Lower lobe of right lung (tissue), 2 donors: ENCODE measurements around the gene EPX. TPM values are rescaled to one million over a fixed set of nuclear protein-coding genes. Genes with fewer than 3 reads are reported as not detected.
A peak's percentile ranks its signal among the peaks of the same experiment; 100 is the strongest.

Source experiments
- ATAC-seq, 2 donors: fragments of 200-7000 bp; cut with Tn5 transposase; one replicate each; pipeline ENCODE4 v1.9.1; 2020 to 2022; ENCODE audit warnings: mild to moderate bottlenecking in 2 of 2, moderate library complexity in 2 of 2
- DNase-seq: peaks from one replicate; pipeline ENCODE4 v3.0.0-alpha.2; 2020
- H3K27ac ChIP-seq: fragments of 200-600 bp; one replicate; pipeline ENCODE4 v1.8.0; 2022
- H3K27me3 ChIP-seq: fragments of 200-600 bp; one replicate; pipeline ENCODE4 v1.8.0; 2022; ENCODE audit warnings: low read depth
- H3K36me3 ChIP-seq: fragments of 200-600 bp; one replicate; pipeline ENCODE4 v1.8.0; 2022; ENCODE audit warnings: mild to moderate bottlenecking
- H3K4me1 ChIP-seq: fragments of 200-600 bp; one replicate; pipeline ENCODE4 v1.8.0; 2022
- H3K4me3 ChIP-seq: fragments of 200-600 bp; one replicate; pipeline ENCODE4 v1.8.0; 2022; ENCODE audit warnings: mild to moderate bottlenecking
- H3K9me3 ChIP-seq: fragments of 200-600 bp; one replicate; pipeline ENCODE4 v1.8.0; 2022
- intact Hi-C: fragments of 100-400 bp; cut with DNase I; formaldehyde crosslinking; loops from one replicate; pipeline ENCODE4 v1.11.0; 2022
- total RNA-seq: library from RNA; stranded (reverse); fragmentation: NEBNext Ultra II Directional; extraction: Animal tissue kit (Norgen Biotek cat#: 25700); gene quantifications from one replicate; pipeline ENCODE4 v1.2.1, GENCODE V29; 2021
- TF ChIP-seq, protein P1 (sequence below): fragments of 200-600 bp; IDR thresholded peaks from one replicate; pipeline ENCODE4 v1.8.0; 2022; ENCODE audit warnings: antibody characterized with exemption, mild to moderate bottlenecking
- donor health status: DM: no; HTN: yes; CAD: no; lungs with severe emphysema.

Gene EPX
- total RNA-seq, 1 donor from 2014 or later: not detected

DNA sequence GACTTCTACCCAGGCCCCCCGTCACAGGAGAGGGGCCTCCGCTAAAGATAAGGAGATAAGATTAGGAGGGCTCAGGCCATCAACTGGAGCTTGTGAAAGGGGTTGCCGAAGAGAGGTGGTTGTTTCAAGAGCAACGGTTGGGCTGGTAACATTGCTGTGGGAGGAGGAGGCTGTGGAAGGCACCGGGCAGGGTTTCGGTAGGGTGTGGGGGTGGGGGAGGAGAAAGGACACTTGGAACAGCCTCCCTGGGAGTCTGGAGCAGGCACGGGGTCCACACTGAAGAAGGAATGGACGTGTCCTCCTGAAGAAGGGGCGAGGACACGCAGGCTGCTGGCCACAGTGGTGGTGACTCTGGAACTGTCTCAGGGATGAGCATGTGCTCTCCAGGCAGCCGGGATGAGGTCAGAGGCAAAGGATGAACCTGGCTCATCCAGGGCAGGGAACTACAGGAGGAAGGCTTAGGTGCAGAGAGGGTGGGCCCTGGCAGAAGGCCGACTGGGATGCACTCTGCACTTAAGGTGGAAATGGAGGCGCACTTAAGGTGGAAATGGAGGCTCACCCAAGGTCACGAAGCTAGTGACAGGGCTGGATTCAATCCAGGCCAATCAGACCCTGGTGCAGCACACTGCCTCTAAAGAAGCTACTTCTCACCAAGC is 1.2 kb upstream of the EPX start:
- intact Hi-C loops: no loop called here
- peaks cover 11% of the 10 kb centered on the region for H3K27me3 ChIP-seq
- no peak overlapping the region for H3K27ac ChIP-seq
- no peaks in the 10 kb centered on the region for H3K4me1 ChIP-seq
- no peak overlapping the region for H3K4me3 ChIP-seq
- DNase-seq: no peak
- no peaks in the 10 kb centered on the region for H3K36me3 ChIP-seq
- H3K9me3 ChIP-seq: no peaks in the 10 kb centered on the region
- TF ChIP-seq, protein P1, sequence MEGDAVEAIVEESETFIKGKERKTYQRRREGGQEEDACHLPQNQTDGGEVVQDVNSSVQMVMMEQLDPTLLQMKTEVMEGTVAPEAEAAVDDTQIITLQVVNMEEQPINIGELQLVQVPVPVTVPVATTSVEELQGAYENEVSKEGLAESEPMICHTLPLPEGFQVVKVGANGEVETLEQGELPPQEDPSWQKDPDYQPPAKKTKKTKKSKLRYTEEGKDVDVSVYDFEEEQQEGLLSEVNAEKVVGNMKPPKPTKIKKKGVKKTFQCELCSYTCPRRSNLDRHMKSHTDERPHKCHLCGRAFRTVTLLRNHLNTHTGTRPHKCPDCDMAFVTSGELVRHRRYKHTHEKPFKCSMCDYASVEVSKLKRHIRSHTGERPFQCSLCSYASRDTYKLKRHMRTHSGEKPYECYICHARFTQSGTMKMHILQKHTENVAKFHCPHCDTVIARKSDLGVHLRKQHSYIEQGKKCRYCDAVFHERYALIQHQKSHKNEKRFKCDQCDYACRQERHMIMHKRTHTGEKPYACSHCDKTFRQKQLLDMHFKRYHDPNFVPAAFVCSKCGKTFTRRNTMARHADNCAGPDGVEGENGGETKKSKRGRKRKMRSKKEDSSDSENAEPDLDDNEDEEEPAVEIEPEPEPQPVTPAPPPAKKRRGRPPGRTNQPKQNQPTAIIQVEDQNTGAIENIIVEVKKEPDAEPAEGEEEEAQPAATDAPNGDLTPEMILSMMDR: no peak
- no peak for ATAC-seq

DNA sequence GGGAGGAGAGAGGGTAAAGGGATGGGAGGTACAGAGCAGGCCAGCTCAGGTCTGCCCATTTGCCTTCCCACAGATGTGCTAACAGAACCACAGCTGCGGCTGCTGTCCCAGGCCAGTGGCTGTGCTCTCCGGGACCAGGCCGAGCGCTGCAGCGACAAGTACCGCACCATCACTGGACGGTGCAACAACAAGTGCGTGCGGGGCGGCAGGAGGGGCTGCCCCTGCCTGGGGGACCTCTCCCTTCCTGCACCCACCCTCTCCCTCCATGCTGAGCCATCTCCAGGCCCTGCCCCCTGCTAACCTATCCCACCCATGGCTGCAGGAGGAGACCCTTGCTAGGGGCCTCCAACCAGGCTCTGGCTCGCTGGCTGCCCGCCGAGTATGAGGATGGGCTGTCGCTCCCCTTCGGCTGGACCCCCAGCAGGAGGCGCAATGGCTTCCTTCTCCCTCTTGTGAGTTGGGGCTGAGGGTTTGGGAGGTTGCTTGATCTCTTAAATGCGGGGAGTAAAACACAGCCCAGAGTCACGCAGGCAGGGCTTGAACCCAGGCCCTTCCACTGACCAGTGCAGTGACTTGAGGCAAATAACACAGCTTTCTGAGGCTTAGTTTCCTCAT is 1.2 kb downstream of the EPX start:
- Histone ChIP-seq H3K4me3 (no peak overlapping the region), H3K27me3 (peaks cover 15% of the 10 kb centered on the region), H3K27ac (no peak overlapping the region), H3K9me3 (no peaks in the 10 kb centered on the region), H3K4me1 (no peaks in the 10 kb centered on the region), H3K36me3 (no peaks in the 10 kb centered on the region)
- intact Hi-C loops: no loop called here
- ATAC-seq: no peak
- TF ChIP-seq, protein P1: no peak
- no peak for DNase-seq

DNA sequence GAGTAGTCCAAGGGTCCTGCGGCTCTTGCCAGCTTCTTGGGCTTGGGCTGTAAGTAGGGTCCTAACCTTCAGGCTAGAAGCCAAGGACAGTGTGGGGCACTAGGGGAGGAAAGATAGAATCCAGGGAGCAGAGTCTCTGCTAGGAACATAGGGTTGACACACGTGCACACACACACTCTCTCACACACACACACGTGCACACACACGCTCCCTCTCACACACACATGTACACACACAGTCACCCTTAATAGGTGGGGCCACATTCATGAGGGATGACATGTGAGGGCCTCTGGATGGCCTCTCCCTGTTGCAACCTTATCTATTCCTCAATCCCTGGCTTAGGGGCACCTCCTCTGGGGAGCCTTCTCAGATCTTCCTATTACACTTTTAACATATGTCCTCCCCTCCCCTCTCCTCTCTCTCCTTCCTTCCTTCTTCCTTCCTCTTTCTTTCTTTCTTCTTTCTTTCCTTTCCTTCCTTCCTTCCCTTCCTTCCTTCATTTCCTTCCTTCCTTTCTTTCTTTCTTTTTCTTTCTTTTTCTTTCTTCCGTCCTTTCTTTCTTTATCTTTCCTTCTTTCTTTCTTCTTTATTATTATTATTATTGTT is 3.1 kb downstream of the EPX start:
- Histone ChIP-seq H3K4me1 (no peaks in the 10 kb centered on the region), H3K27ac (no peak overlapping the region), H3K9me3 (no peaks in the 10 kb centered on the region), H3K4me3 (no peak overlapping the region), H3K27me3 (peaks cover 9% of the 10 kb centered on the region), H3K36me3 (no peaks in the 10 kb centered on the region)
- ATAC-seq (no peak), DNase-seq (no peak)
- TF ChIP-seq, protein P1: no peak
- intact Hi-C loops: no loop called here

GRCh38 chr17:58196610-58197009 is 4.1 kb downstream of the EPX start:
- H3K4me3 ChIP-seq: no peak overlapping the region
- H3K4me1 ChIP-seq: no peaks in the 10 kb centered on the region
- no peaks in the 10 kb centered on the region for H3K36me3 ChIP-seq
- intact Hi-C loops: no loop called here
- TF ChIP-seq, protein P1: no peak
- DNase-seq (no peak), ATAC-seq (no peak)
- H3K27ac ChIP-seq: no peak overlapping the region
- no peaks in the 10 kb centered on the region for H3K9me3 ChIP-seq
- peaks cover 4% of the 10 kb centered on the region for H3K27me3 ChIP-seq

GRCh38 chr17:58200024-58200633 is 7.6 kb downstream of the EPX start:
- TF ChIP-seq, protein P1: peak; percentile 61
- Histone ChIP-seq H3K27me3 (peaks cover 4% of the 10 kb centered on the region), H3K27ac (no peak overlapping the region), H3K4me1 (no peaks in the 10 kb centered on the region), H3K9me3 (no peaks in the 10 kb centered on the region), H3K36me3 (no peaks in the 10 kb centered on the region), H3K4me3 (no peak overlapping the region)
- ATAC-seq (peak; percentile 72 to 76), DNase-seq (peak; percentile 77)
- intact Hi-C loops: no loop called here
